Ishikawa (cell line): ENCODE results near the gene ABR.

Source experiments
- CEBPB ChIP-seq: IDR thresholded peaks from 2 replicates; pipeline ENCODE4 v1.6.1; 2012
- CREB1 ChIP-seq: IDR thresholded peaks from 2 replicates; pipeline ENCODE4 v1.6.1; 2012; ENCODE audit warnings: low read depth
- EGR1 ChIP-seq: IDR thresholded peaks from 2 replicates; pipeline ENCODE4 v1.6.1; 2012
- EP300 ChIP-seq: IDR thresholded peaks from 2 replicates; pipeline ENCODE4 v1.6.1; 2012; ENCODE audit warnings: borderline replicate concordance
- FOXM1 ChIP-seq: IDR thresholded peaks from 2 replicates; pipeline ENCODE4 v1.6.1; 2012; ENCODE audit warnings: low read depth, borderline replicate concordance
- NFIC ChIP-seq: IDR thresholded peaks from 2 replicates; pipeline ENCODE4 v1.6.1; 2012
- RAD21 ChIP-seq: IDR thresholded peaks from 2 replicates; pipeline ENCODE4 v1.6.1; 2012; ENCODE audit warnings: low read depth
- REST ChIP-seq: IDR thresholded peaks from 2 replicates; pipeline ENCODE4 v1.6.1; 2012; ENCODE audit warnings: low read depth, mild to moderate bottlenecking
- TAF1 ChIP-seq: IDR thresholded peaks from 2 replicates; pipeline ENCODE4 v1.6.1; 2012; ENCODE audit warnings: low read depth, mild to moderate bottlenecking
- TCF12 ChIP-seq: IDR thresholded peaks from 2 replicates; pipeline ENCODE4 v1.6.1; 2012; ENCODE audit warnings: low read depth
- TEAD4 ChIP-seq: IDR thresholded peaks from 2 replicates; pipeline ENCODE4 v1.6.1; 2012
- USF1 ChIP-seq: IDR thresholded peaks from 2 replicates; pipeline ENCODE4 v1.6.1; 2012
- YY1 ChIP-seq: IDR thresholded peaks from 2 replicates; pipeline ENCODE4 v1.6.1; 2012; ENCODE audit warnings: low read depth
- ZBTB7A ChIP-seq: IDR thresholded peaks from 2 replicates; pipeline ENCODE4 v1.6.1; 2012; ENCODE audit warnings: low read depth
- TF ChIP-seq, protein P1 (sequence below): IDR thresholded peaks from 2 replicates; pipeline ENCODE4 v1.6.1; 2012

Gene ABR

GRCh38 chr17:1168533-1169220 is 11.1 kb downstream of the ABR start:
- TF ChIP-seq TAF1 (no peak), EP300 (no peak), ZBTB7A (no peak), CREB1 (no peak), RAD21 (no peak)

GRCh38 chr17:1166276-1166675 is 13.5 kb downstream of the ABR start:
- no peak for TF ChIP-seq EGR1
- no peak for TF ChIP-seq ZBTB7A
- TF ChIP-seq REST: no peak
- TF ChIP-seq TAF1: no peak
- no peak for TF ChIP-seq TCF12
- no peak for TF ChIP-seq YY1

GRCh38 chr17:1165836-1166235 is 13.9 kb downstream of the ABR start:
- TF ChIP-seq TEAD4 (no peak), ZBTB7A (no peak), RAD21 (no peak), NFIC (no peak)

DNA sequence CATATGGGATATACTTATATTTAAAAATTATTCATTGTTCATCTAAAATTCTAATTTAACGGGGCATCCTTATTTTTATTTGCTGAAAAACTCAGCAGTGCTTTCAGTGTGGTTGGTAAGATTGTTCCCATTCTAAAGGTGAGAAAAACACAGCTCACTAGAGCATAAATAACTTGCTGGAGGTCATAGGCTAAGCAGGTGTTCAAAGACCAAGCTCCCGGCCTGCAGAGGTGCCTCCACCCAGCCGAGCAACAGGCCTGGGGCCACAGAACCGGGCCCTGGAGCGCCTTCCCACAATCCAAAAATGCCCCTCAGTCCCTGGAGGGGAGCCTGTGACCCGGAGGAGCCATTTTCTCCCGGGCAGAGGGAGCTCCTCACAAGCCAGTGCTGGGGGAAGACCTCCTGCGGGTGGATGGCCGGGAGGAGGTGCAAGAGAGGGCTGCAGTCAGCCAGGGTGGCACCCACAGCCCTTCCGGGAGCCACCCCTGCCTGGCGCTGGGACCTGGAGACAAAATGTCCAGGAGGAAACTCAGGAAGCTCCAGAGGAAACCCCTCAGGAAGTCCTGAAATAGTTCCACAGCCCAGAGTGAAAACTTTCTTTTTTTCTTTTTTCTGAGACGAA is 14.7 kb downstream of the ABR start:
- no peak for TF ChIP-seq CEBPB
- TF ChIP-seq CREB1: no peak
- no peak for TF ChIP-seq FOXM1
- no peak for TF ChIP-seq YY1
- TF ChIP-seq USF1: no peak
- TF ChIP-seq EGR1: no peak
- TF ChIP-seq TAF1: no peak
- TF ChIP-seq RAD21: no peak
- no peak for TF ChIP-seq EP300
- TF ChIP-seq ZBTB7A: no peak
- no peak for TF ChIP-seq REST
- no peak for TF ChIP-seq TEAD4

DNA sequence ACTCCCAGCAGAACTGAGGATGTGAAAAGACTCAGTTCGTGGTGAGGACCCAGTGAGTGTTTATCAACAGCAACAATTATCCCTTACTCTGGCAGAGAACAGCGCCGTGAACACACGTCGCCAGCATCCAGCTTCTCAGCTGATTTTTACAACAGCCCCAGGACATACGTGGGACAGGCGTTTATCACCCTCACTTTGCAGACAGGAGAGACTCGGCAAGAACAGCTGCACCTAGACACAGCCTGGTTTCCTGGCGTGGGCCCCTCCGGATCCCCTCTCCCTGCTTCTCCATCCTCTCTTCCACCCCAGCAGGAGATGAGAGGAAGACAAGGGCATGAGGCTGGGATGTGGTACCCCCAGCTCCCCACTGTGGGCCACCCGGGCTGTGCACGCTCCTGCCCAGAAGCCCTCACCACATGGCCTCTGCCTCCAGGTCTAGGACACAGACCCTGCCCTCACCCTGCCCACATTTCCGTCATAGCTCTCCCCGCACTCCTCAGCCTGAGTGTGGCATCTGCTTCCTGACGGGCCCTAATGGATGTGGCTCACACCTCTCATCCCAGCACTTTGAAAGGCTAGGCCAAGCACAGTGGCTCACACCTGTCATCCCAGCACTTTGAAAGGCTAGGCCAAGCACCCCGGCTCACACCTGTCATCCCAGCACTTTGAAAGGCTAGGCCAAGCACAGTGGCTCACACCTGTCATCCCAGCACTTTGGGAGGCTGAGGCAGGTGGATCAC is 17.5 kb downstream of the ABR start:
- TF ChIP-seq USF1: no peak
- TF ChIP-seq YY1: no peak
- no peak for TF ChIP-seq CEBPB
- no peak for TF ChIP-seq EGR1
- no peak for TF ChIP-seq FOXM1
- TF ChIP-seq TEAD4: no peak
- TF ChIP-seq REST: no peak
- TF ChIP-seq RAD21: no peak
- no peak for TF ChIP-seq TCF12
- no peak for TF ChIP-seq CREB1
- TF ChIP-seq EP300: no peak
- TF ChIP-seq ZBTB7A: no peak
- no peak for TF ChIP-seq NFIC
- TF ChIP-seq, protein P1, sequence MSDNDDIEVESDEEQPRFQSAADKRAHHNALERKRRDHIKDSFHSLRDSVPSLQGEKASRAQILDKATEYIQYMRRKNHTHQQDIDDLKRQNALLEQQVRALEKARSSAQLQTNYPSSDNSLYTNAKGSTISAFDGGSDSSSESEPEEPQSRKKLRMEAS: no peak
- TF ChIP-seq TAF1: no peak
